ENCODE measurements around the gene OR2L5. TPM values are rescaled to one million over a fixed set of nuclear protein-coding genes. Genes with fewer than 3 reads are reported as not detected.

OR2L5 gene
- total RNA-seq, 4 donors from 2014 or later: not detected

DNA sequence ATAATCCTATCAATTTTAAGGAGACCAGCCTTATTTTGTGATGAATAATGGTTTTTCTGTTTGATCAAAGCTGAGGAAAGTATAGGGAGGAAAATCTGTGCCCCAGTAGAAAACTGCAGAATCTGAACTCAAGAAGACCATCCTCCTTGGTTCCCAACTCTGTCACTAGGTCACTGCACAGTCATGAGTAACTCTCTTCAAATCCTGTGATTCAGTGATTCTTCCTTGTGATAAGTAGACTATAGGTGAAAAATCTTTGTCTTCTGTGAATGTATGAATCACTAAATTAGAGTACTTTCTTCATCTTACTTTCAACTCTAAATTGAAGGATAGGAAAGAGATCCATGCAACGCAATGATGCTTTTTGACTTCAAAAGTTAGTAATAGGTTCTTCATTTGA is 13.3 kb upstream of the OR2L5 start:
- 81% methylated on average over 1 of the region's 1 CpG for WGBS
- Histone ChIP-seq H3K27me3 (no peaks in the 10 kb centered on the region), H3K4me3 (no peak overlapping the region), H3K4me1 (no peaks in the 10 kb centered on the region), H3K27ac (replicated peaks in 1 of 4) (no peak overlapping the region), H3K36me3 (no peaks in the 10 kb centered on the region), H3K9me3 (no peaks in the 10 kb centered on the region)
- TF ChIP-seq, protein P1, sequence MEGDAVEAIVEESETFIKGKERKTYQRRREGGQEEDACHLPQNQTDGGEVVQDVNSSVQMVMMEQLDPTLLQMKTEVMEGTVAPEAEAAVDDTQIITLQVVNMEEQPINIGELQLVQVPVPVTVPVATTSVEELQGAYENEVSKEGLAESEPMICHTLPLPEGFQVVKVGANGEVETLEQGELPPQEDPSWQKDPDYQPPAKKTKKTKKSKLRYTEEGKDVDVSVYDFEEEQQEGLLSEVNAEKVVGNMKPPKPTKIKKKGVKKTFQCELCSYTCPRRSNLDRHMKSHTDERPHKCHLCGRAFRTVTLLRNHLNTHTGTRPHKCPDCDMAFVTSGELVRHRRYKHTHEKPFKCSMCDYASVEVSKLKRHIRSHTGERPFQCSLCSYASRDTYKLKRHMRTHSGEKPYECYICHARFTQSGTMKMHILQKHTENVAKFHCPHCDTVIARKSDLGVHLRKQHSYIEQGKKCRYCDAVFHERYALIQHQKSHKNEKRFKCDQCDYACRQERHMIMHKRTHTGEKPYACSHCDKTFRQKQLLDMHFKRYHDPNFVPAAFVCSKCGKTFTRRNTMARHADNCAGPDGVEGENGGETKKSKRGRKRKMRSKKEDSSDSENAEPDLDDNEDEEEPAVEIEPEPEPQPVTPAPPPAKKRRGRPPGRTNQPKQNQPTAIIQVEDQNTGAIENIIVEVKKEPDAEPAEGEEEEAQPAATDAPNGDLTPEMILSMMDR (IDR thresholded peaks at IDR 0.05): no peak
- TF ChIP-seq EP300 (IDR thresholded peaks at IDR 0.05) (no peak), POLR2AphosphoS5 (IDR thresholded peaks at IDR 0.05) (no peak), POLR2A (IDR thresholded peaks at IDR 0.05; ENCODE audit: low read depth) (no peak)
- DNase-seq (ENCODE audit: extremely low spot score): no peak
- intact Hi-C loops (cut with DNase I): no loop called here

DNA sequence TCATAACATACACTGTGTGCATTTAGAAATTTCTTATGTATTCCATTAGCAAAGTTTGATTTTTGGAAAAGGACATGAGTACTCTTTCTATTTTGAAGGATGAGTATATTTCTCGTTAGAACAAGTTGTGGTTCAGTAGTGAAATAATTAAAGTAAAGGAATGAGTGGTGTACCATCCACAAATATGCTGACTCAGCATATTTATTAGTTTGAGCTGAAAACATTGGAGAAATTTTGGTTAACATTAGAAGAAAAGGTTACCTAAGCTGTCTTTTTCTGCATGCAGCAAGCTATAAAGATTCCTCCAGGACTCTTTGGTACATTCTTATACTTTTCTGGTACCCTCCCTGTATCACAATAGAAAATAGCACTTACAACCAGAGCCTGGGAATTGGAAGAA is 5.7 kb upstream of the OR2L5 start:
- no peak overlapping the region for H3K4me3 ChIP-seq
- DNase-seq (ENCODE audit: extremely low spot score): no peak
- no peak overlapping the region for H3K27ac ChIP-seq (replicated peaks in 1 of 4)
- no peak for TF ChIP-seq POLR2AphosphoS5 (IDR thresholded peaks at IDR 0.05)
- TF ChIP-seq, protein P1 (IDR thresholded peaks at IDR 0.05): no peak
- TF ChIP-seq POLR2A (IDR thresholded peaks at IDR 0.05; ENCODE audit: low read depth): no peak
- no peak for TF ChIP-seq EP300 (IDR thresholded peaks at IDR 0.05)
- intact Hi-C loops (cut with DNase I): no loop called here
- H3K36me3 ChIP-seq: no peaks in the 10 kb centered on the region
- no peaks in the 10 kb centered on the region for H3K4me1 ChIP-seq
- no peaks in the 10 kb centered on the region for H3K27me3 ChIP-seq
- 64% methylated on average over 1 of the region's 1 CpG for whole genome bisulfite sequencing
- H3K9me3 ChIP-seq: peaks cover 0 to 35% (median 14%) of the 10 kb centered on the region in 4 donors

DNA sequence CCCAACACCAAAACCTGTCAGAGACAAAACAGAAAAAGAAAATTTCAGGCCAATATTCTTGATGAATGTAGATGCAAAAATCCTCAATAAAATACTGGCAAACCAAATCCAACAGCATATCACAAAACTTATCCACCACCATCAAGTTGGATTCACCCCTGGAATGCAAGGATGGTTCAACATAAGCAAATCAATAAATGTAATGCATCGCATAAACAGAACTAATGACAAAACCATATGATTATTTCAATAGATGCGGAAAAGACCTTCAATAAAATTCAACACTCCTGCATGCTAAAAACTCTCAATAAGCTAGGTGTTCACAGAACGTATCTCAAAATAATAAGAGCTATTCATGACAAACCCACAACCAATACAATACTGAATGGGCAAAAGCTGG is 3.8 kb upstream of the OR2L5 start:
- DNase-seq (ENCODE audit: extremely low spot score): no peak
- WGBS: 77% methylated on average over 3 of the region's 3 CpGs
- intact Hi-C loops (cut with DNase I): no loop called here
- H3K4me1 ChIP-seq: no peaks in the 10 kb centered on the region
- no peak overlapping the region for H3K27ac ChIP-seq (replicated peaks in 1 of 4)
- H3K4me3 ChIP-seq: no peak overlapping the region
- H3K27me3 ChIP-seq: no peaks in the 10 kb centered on the region
- H3K36me3 ChIP-seq: no peaks in the 10 kb centered on the region
- TF ChIP-seq, protein P1 (IDR thresholded peaks at IDR 0.05): no peak
- TF ChIP-seq POLR2A (IDR thresholded peaks at IDR 0.05; ENCODE audit: low read depth) (no peak), EP300 (IDR thresholded peaks at IDR 0.05) (no peak), POLR2AphosphoS5 (IDR thresholded peaks at IDR 0.05) (no peak)
- peaks cover 0 to 35% (median 14%) of the 10 kb centered on the region in 4 donors for H3K9me3 ChIP-seq

DNA sequence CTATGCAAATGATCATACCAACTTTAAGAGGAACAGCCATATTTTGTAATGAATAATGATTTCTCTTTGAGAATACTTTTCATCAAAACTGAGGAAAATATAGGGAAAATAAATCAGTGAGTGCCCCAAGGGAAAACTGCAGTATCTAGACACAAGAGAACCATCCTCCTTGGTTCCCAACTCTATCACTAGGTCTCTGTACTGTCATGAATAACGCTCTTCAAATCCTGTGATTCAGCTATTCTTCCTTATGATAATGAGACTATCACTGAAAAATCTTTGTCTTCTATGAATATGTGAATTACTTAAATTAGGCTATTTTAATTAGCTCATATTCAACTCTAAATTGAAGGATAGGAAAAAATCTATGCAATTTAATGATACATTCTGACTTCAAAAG is 2.3 kb downstream of the OR2L5 start:
- Histone ChIP-seq H3K36me3 (no peaks in the 10 kb centered on the region), H3K27me3 (no peaks in the 10 kb centered on the region), H3K27ac (replicated peaks in 1 of 4) (no peak overlapping the region), H3K4me1 (no peaks in the 10 kb centered on the region), H3K4me3 (no peak overlapping the region), H3K9me3 (peaks cover 0 to 16% (median 4%) of the 10 kb centered on the region in 4 donors)
- no peak for DNase-seq (ENCODE audit: extremely low spot score)
- TF ChIP-seq, protein P1 (IDR thresholded peaks at IDR 0.05): no peak
- TF ChIP-seq EP300 (IDR thresholded peaks at IDR 0.05): no peak
- no peak for TF ChIP-seq POLR2A (IDR thresholded peaks at IDR 0.05; ENCODE audit: low read depth)
- no peak for TF ChIP-seq POLR2AphosphoS5 (IDR thresholded peaks at IDR 0.05)
- 66% methylated on average over 1 of the region's 1 CpG for WGBS
- intact Hi-C loops (cut with DNase I): no loop called here

DNA sequence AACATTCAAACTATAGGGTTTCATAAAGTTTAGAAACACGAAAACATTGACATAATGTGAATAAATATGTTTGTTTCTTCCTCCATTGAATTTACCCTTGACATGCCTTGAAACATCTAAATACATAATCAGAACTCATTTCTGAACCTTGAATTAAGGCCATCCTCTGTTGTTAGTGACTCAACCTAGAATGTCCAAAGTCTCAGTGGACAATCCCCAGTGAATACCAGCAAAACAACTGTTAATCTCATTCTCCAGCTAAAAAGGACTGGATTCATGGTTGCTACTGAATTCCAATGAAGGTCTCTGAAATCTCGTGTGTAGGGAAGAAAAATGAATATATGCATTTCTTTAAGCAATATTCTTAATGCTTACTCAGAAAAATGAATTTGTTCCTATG is 16.3 kb downstream of the OR2L5 start, which contains the start of gene OR2L2:
Gene OR2L2, plus strand, starts transcription at position 301 of the 400 bp plus-strand sequence. CDS start 8,198 bp downstream, outside the sequence.
- intact Hi-C loops (cut with DNase I): no loop called here
- Histone ChIP-seq H3K36me3 (no peaks in the 10 kb centered on the region), H3K27me3 (no peaks in the 10 kb centered on the region), H3K9me3 (peaks cover 0 to 14% (median 4%) of the 10 kb centered on the region in 4 donors), H3K4me1 (no peaks in the 10 kb centered on the region), H3K27ac (replicated peaks in 1 of 4) (no peak within 1 kb of the TSS), H3K4me3 (no peak within 1 kb of the TSS)
- TF ChIP-seq EP300 (IDR thresholded peaks at IDR 0.05) (no peak), POLR2A (IDR thresholded peaks at IDR 0.05; ENCODE audit: low read depth) (no peak), POLR2AphosphoS5 (IDR thresholded peaks at IDR 0.05) (no peak)
- TF ChIP-seq, protein P1 (IDR thresholded peaks at IDR 0.05): no peak
- DNase-seq (ENCODE audit: extremely low spot score): no peak
- 51% methylated on average over 2 of the region's 2 CpGs for WGBS

Measured in esophagus muscularis mucosa (tissue), 4 donors.